D721Med (cell line): ENCODE data around the gene EIF4G3.
A peak's percentile ranks its signal among the peaks of the same experiment; 100 is the strongest.

Source experiments
- DNase-seq: peaks from one replicate; pipeline ENCODE4 v3.0.0; 2011; ENCODE audit warnings: low spot score; ENCODE audit not compliant: insufficient read length
- FAIRE-seq: peaks from 2 replicates; lab custom pipeline; 2011; peaks lifted over from hg19 to GRCh38; lab: Jason Lieb, UNC
- CTCF ChIP-seq: IDR thresholded peaks from 2 replicates; pipeline ENCODE4 v1.5.1; 2012; ENCODE audit warnings: mild to moderate bottlenecking, control low read depth; ENCODE audit not compliant: insufficient read depth; ENCODE audit errors: missing control alignments

The EIF4G3 gene

GRCh38 chr1:21176586-21177555 is at the start of gene EIF4G3:
Gene EIF4G3, minus strand, starts transcription at chr1:21176897. Its CDS starts 174,155 bp downstream, at chr1:21002742.
- DNase-seq (peak; percentile 36), FAIRE-seq (no peak)
- no peak for TF ChIP-seq CTCF

- no peak for FAIRE-seq
- no peak for TF ChIP-seq CTCF
- DNase-seq, result no peak
Observed at GRCh38 chr1:21225065-21225464, 48.4 kb upstream of the EIF4G3 start.

- TF ChIP-seq CTCF, result no peak
- FAIRE-seq (no peak), DNase-seq (no peak)
Observed at GRCh38 chr1:21220815-21221214, 44.1 kb upstream of the EIF4G3 start.

GRCh38 chr1:21219674-21220073 is 43.0 kb upstream of the EIF4G3 start:
- no peak for DNase-seq
- no peak for FAIRE-seq
- TF ChIP-seq CTCF, result no peak

GRCh38 chr1:21217812-21218596 is 41.3 kb upstream of the EIF4G3 start:
- FAIRE-seq (no peak), DNase-seq (no peak)
- TF ChIP-seq CTCF, result no peak

- no peak for DNase-seq
- TF ChIP-seq CTCF, result peak; percentile 63
- no peak for FAIRE-seq
Observed at GRCh38 chr1:21216835-21217811, 40.4 kb upstream of the EIF4G3 start.
